HCT116 (cell line): Measurements from ENCODE around the gene NAMPT. TPM values are rescaled to one million over a fixed set of nuclear protein-coding genes. Genes with fewer than 3 reads are reported as not detected.

Experiments used
- ATAC-seq: fragments of 200-7000 bp; cut with Tn5 transposase; 2 replicates; pipeline ENCODE4 v1.9.1; 2020; ENCODE audit warnings: mild to moderate bottlenecking, moderate library complexity
- BruUV-seq: library from RNA; stranded (reverse); fragments of 400-500 nt; replicated peaks from 2 replicates; lab custom pipeline; 2021; lab: Mats Ljungman, UMichigan
- CTCF ChIA-PET: fragments of 300-600 bp; sonication (Branson Sonifier 250); formaldehyde crosslinking; loops from one replicate; lab custom pipeline; 2021; ENCODE audit warnings: antibody characterized with exemption; lab: Charles Lee
- POLR2A ChIA-PET: fragments of 300-600, 350-600 bp; sonication (Branson Sonifier 250); formaldehyde crosslinking; loops from one replicate; lab custom pipeline; 2021; ENCODE audit warnings: antibody characterized with exemption; lab: Charles Lee
- RAD21 ChIA-PET, 2 experiments: fragments of 300-600 bp; sonication (Branson Sonifier 250); formaldehyde crosslinking; loops; one replicate each; lab custom pipeline; 2023; ENCODE audit warnings: low total read pairs in 2 of 2; ENCODE audit not compliant: uncharacterized antibody in 2 of 2, unreplicated experiment in 2 of 2, low non-redundant PET in 1 of 2; lab: Charles Lee
- DNase-seq: peaks from one replicate; pipeline ENCODE4 v3.0.0-alpha.2; 2010; ENCODE audit warnings: low read depth, low spot score
- H2AFZ ChIP-seq: fragments of 200-600 bp; shearing (Covaris generic), sonication (generic); 2 replicates; pipeline ENCODE4 v1.6.1; 2017; ENCODE audit warnings: low read depth, mixed run types, mixed read lengths, antibody characterized with exemption, low read length; ENCODE audit not compliant: poor library complexity, severe bottlenecking
- H3K27ac ChIP-seq: 2 replicates; pipeline ENCODE4 v1.5.1; 2012; ENCODE audit warnings: low read depth, low read length
- H3K27me3 ChIP-seq: fragments of 200-600 bp; sonication (generic); 2 replicates; pipeline ENCODE4 v1.6.1; 2016; ENCODE audit warnings: mixed run types, low read length, mixed read lengths; ENCODE audit not compliant: insufficient read depth
- H3K36me3 ChIP-seq, 2 experiments: fragments of 200-500 bp in 1 of 2; fragments of 200-600 bp in 1 of 2; sonication (Bioruptor generic) in 1 of 2; sonication (generic) in 1 of 2; 2 replicates each; pipeline versions ENCODE4 v1.5.1 to v1.6.1; 2014 to 2016; ENCODE audit warnings: low read length in 2 of 2, inconsistent platforms in 1 of 2, mixed read lengths in 1 of 2, mixed run types in 1 of 2; ENCODE audit not compliant: insufficient read depth in 2 of 2, control insufficient read depth in 1 of 2
- H3K4me1 ChIP-seq, 2 experiments: fragments of 200-600 bp in 1 of 2; sonication (generic) in 1 of 2; 2 replicates each; pipeline versions ENCODE4 v1.5.1 to v1.6.1; 2012 to 2017; ENCODE audit warnings: low read length in 2 of 2, inconsistent platforms in 1 of 2, mild to moderate bottlenecking in 1 of 2, mixed read lengths in 1 of 2, mixed run types in 1 of 2, moderate library complexity in 1 of 2; ENCODE audit not compliant: insufficient read depth in 2 of 2, control insufficient read depth in 1 of 2
- H3K4me2 ChIP-seq: fragments of 200-600 bp; sonication (generic); 2 replicates; pipeline ENCODE4 v1.6.1; 2017; ENCODE audit warnings: mixed run types, low read length, mixed read lengths
- H3K4me3 ChIP-seq, 2 experiments: fragments of 200-600 bp in 1 of 2; sonication (generic) in 1 of 2; replicated peaks in 1 of 2; 2 replicates each; pipeline ENCODE4 v1.5.1; 2011 to 2016; ENCODE audit warnings: low read length in 2 of 2, control low read depth in 1 of 2, low read depth in 1 of 2, mild to moderate bottlenecking in 1 of 2, mixed read lengths in 1 of 2, mixed run types in 1 of 2
- H3K79me2 ChIP-seq: fragments of 200-600 bp; sonication (generic); 2 replicates; pipeline ENCODE4 v1.6.1; 2017; ENCODE audit warnings: mild to moderate bottlenecking, mixed run types, low read length, moderate library complexity, mixed read lengths; ENCODE audit not compliant: insufficient read depth
- H3K9ac ChIP-seq: fragments of 200-600 bp; sonication (generic); 2 replicates; pipeline ENCODE4 v1.6.1; 2016; ENCODE audit warnings: low read length, mixed read lengths
- H3K9me2 ChIP-seq: fragments of 200-600 bp; sonication (generic), shearing (Covaris generic); 2 replicates; pipeline ENCODE4 v1.6.1; 2017; ENCODE audit warnings: mixed run types, mild to moderate bottlenecking, moderate library complexity; ENCODE audit not compliant: insufficient read depth
- H3K9me3 ChIP-seq, 2 experiments: fragments of 200-500 bp in 1 of 2; fragments of 200-600 bp in 1 of 2; sonication (Bioruptor generic) in 1 of 2; sonication (generic) in 1 of 2; 2 replicates each; pipeline ENCODE4 v1.6.1; 2014 to 2017; ENCODE audit warnings: low read length in 2 of 2, mixed read lengths in 2 of 2, inconsistent platforms in 1 of 2, low read depth in 1 of 2, mild to moderate bottlenecking in 1 of 2, mixed run types in 1 of 2, moderate library complexity in 1 of 2; ENCODE audit not compliant: control insufficient read depth in 1 of 2, insufficient read depth in 1 of 2
- H4K20me1 ChIP-seq: fragments of 200-600 bp; sonication (generic), shearing (Covaris generic); 2 replicates; pipeline ENCODE4 v1.6.1; 2017; ENCODE audit warnings: mixed run types, mild to moderate bottlenecking, moderate library complexity; ENCODE audit not compliant: insufficient read depth
- CBX3 ChIP-seq: IDR thresholded peaks from 2 replicates; pipeline ENCODE4 v1.6.1; 2012; ENCODE audit warnings: low read depth
- CEBPB ChIP-seq: IDR thresholded peaks from 2 replicates; pipeline ENCODE4 v1.6.1; 2012; ENCODE audit warnings: low read depth
- ELF1 ChIP-seq: IDR thresholded peaks from 2 replicates; pipeline ENCODE4 v1.6.1; 2012; ENCODE audit warnings: low read depth, borderline replicate concordance
- EZH2 ChIP-seq: fragments of 200-600 bp; sonication (generic); IDR thresholded peaks from 2 replicates; pipeline ENCODE4 v1.6.1; 2017; ENCODE audit warnings: antibody characterized with exemption, mixed run types
- EZH2phosphoT487 ChIP-seq: fragments of 200-600 bp; IDR thresholded peaks from 2 replicates; pipeline ENCODE4 v1.6.1; 2018; ENCODE audit warnings: antibody characterized with exemption, borderline replicate concordance
- JUND ChIP-seq: IDR thresholded peaks from 2 replicates; pipeline ENCODE4 v1.6.1; 2012
- POLR2A ChIP-seq: IDR thresholded peaks from 2 replicates; pipeline ENCODE4 v1.7.0; 2011; ENCODE audit warnings: borderline replicate concordance; ENCODE audit not compliant: insufficient read depth, insufficient read length; ENCODE audit errors: extremely low read depth
- RAD21 ChIP-seq: IDR thresholded peaks from 2 replicates; pipeline ENCODE4 v1.6.1; 2012; ENCODE audit warnings: low read depth, mild to moderate bottlenecking
- SP1 ChIP-seq: IDR thresholded peaks from 2 replicates; pipeline ENCODE4 v1.6.1; 2012; ENCODE audit warnings: low read depth
- YY1 ChIP-seq: IDR thresholded peaks from 2 replicates; pipeline ENCODE4 v1.6.1; 2011; ENCODE audit warnings: low read length, low read depth, moderate library complexity, mild to moderate bottlenecking; ENCODE audit not compliant: insufficient replicate concordance; ENCODE audit errors: extremely low read depth
- ZFX ChIP-seq: fragments of 450-650 bp; IDR thresholded peaks from 2 replicates; pipeline ENCODE4 v1.6.1; 2017
- intact Hi-C: fragments of 100-400 bp; cut with micrococcal nuclease; formaldehyde crosslinking; loops from 2 replicates; pipeline ENCODE4 v1.10.0; 2022
- total RNA-seq: library from RNA; stranded (reverse); gene quantifications from one replicate; pipeline ENCODE4 v1.2.1, GENCODE V29; 2021; ENCODE audit not compliant: unreplicated experiment
- TF ChIP-seq, protein P1 (sequence below): IDR thresholded peaks from 2 replicates; pipeline ENCODE4 v1.6.1; 2012
- TF ChIP-seq, protein P2 (sequence below), 3 experiments: fragments of 200-600 bp in 1 of 3; sonication (generic) in 1 of 3; IDR thresholded peaks in 2 of 3; conservative IDR thresholded peaks in 1 of 3; 2 replicates each; pipeline ENCODE4 v1.5.1; 2012 to 2017; ENCODE audit warnings: low read depth in 2 of 3, low read length in 2 of 3, antibody characterized with exemption in 1 of 3, borderline replicate concordance in 1 of 3, control low read depth in 1 of 3, mild to moderate bottlenecking in 1 of 3, mixed read lengths in 1 of 3, mixed run types in 1 of 3, moderate library complexity in 1 of 3; ENCODE audit not compliant: insufficient read depth in 1 of 3

The NAMPT gene
- total RNA-seq, 1 experiment from 2014 or later: 113 TPM

DNA sequence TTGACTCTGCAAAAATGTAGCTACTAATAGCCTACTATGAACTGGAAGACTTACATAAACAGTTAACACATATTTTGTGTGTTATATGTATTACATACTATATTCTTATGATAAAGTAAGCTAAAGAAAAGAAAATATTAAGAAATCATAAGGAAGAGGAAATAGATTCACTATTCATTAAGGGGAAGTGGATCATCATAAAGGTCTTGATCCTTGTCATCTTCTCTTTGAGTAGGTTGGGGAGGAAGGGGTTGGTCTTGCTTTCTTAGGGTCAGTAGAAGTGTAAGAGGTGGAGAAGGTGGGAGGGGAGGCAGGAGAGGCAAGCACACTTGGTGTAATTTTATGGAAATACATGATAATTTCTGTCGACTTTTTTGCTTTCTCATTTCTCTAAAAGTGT is 81.3 kb downstream of the NAMPT start:
- TF ChIP-seq JUND (no peak), EZH2 (no peak), SP1 (no peak), CBX3 (no peak), ELF1 (no peak), YY1 (no peak), POLR2A (no peak), CEBPB (no peak), RAD21 (no peak), ZFX (no peak), EZH2phosphoT487 (no peak)
- TF ChIP-seq, protein P1, sequence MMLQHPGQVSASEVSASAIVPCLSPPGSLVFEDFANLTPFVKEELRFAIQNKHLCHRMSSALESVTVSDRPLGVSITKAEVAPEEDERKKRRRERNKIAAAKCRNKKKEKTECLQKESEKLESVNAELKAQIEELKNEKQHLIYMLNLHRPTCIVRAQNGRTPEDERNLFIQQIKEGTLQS: no peak
- TF ChIP-seq, protein P2, sequence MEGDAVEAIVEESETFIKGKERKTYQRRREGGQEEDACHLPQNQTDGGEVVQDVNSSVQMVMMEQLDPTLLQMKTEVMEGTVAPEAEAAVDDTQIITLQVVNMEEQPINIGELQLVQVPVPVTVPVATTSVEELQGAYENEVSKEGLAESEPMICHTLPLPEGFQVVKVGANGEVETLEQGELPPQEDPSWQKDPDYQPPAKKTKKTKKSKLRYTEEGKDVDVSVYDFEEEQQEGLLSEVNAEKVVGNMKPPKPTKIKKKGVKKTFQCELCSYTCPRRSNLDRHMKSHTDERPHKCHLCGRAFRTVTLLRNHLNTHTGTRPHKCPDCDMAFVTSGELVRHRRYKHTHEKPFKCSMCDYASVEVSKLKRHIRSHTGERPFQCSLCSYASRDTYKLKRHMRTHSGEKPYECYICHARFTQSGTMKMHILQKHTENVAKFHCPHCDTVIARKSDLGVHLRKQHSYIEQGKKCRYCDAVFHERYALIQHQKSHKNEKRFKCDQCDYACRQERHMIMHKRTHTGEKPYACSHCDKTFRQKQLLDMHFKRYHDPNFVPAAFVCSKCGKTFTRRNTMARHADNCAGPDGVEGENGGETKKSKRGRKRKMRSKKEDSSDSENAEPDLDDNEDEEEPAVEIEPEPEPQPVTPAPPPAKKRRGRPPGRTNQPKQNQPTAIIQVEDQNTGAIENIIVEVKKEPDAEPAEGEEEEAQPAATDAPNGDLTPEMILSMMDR (IDR thresholded peaks at IDR 0.05 in 2 of 3, conservative IDR thresholded peaks at IDR 0.05 in 1 of 3; ENCODE audit: borderline replicate concordance in 1 of 3, insufficient read depth in 1 of 3, low read depth in 2 of 3, low read length in 2 of 3): no peak
- Histone ChIP-seq H3K9me3 (no peaks in the 10 kb centered on the region), H3K4me3 (no peak overlapping the region), H3K79me2 (no peaks in the 10 kb centered on the region), H4K20me1 (no peaks in the 10 kb centered on the region), H3K36me3 (no peaks in the 10 kb centered on the region), H3K9ac (no peak overlapping the region), H3K4me2 (no peak overlapping the region), H3K9me2 (no peaks in the 10 kb centered on the region), H3K27ac (no peak overlapping the region), H2AFZ (no peak overlapping the region), H3K27me3 (no peaks in the 10 kb centered on the region), H3K4me1 (peaks cover 2 to 6% of the 10 kb centered on the region in 2 experiments; a peak in 2 of 4 replicates)
- DNase-seq: no peak
- ChIA-PET POLR2A (no interaction called here), CTCF (interaction anchor here (1.3 kb wide), 1 partner anchor 13 kb away, joined by 3 read pairs; no protein-coding TSS in a partner anchor), RAD21 (no interaction called here)
- BruUV-seq: no TSS peak
- no peak for ATAC-seq
- intact Hi-C loops: no loop called here
